HepG2 (cell line): ENCODE results near the gene NTPCR. TPM values are rescaled to one million over a fixed set of nuclear protein-coding genes. Genes with fewer than 3 reads are reported as not detected.

Experiments
- ATAC-seq: fragments of 200-7000 bp; cut with Tn5 transposase; 3 replicates; pipeline ENCODE4 v1.9.1; 2020; ENCODE audit warnings: mild to moderate bottlenecking, moderate library complexity
- BruUV-seq: library from RNA; stranded (reverse); fragments of 400-500 nt; replicated peaks from 2 replicates; lab custom pipeline; 2021; lab: Mats Ljungman, UMichigan
- CTCF ChIA-PET: fragments of 300-600 bp; formaldehyde crosslinking; extraction: SDS; loops from one replicate; lab custom pipeline; 2021; ENCODE audit warnings: low total read pairs, inconsistent platforms, low intra/inter-chr PET ratio; lab: Yijun Ruan, JAX
- POLR2A ChIA-PET: fragments of 350-600 bp; sonication (Branson Sonifier 250); formaldehyde crosslinking; loops from one replicate; lab custom pipeline; 2020; ENCODE audit warnings: antibody characterized with exemption, inconsistent platforms; lab: Yijun Ruan, JAX
- DNase-seq: peaks from one replicate; pipeline ENCODE4 v3.0.0-alpha.2; 2015; ENCODE audit warnings: low spot score
- FAIRE-seq: peaks from 3 replicates; lab custom pipeline; 2011; peaks lifted over from hg19 to GRCh38; lab: Jason Lieb, UNC
- H2AFZ ChIP-seq: one replicate; pipeline ENCODE4 v1.6.1; 2011; ENCODE audit warnings: low read length, inconsistent platforms
- H3K27ac ChIP-seq: fragments of 300-600 bp; 3 replicates; pipeline ENCODE4 v1.8.0; 2011; ENCODE audit warnings: mixed run types, mild to moderate bottlenecking, mixed read lengths, low read length, inconsistent platforms; ENCODE audit not compliant: insufficient read depth; ENCODE audit errors: extremely low read length
- H3K27me3 ChIP-seq, 2 experiments: fragments of 200-600 bp in 1 of 2; 2 replicates in 1 of 2; 3 replicates in 1 of 2; pipeline versions ENCODE4 v1.6.0 to v1.8.0; 2011; ENCODE audit warnings: low read length in 2 of 2, mild to moderate bottlenecking in 2 of 2, moderate library complexity in 2 of 2, inconsistent platforms in 1 of 2; ENCODE audit not compliant: insufficient read depth in 2 of 2, control insufficient read depth in 1 of 2
- H3K36me3 ChIP-seq, 2 experiments: fragments of 200-600 bp in 1 of 2; replicated peaks in 1 of 2; 2 replicates in 1 of 2; 3 replicates in 1 of 2; pipeline versions ENCODE4 v1.5.1 to v1.8.0; 2011; ENCODE audit warnings: low read length in 2 of 2, inconsistent platforms in 1 of 2; ENCODE audit not compliant: insufficient read depth in 2 of 2, control insufficient read depth in 1 of 2
- H3K4me1 ChIP-seq: 2 replicates; pipeline ENCODE4 v1.5.1; 2012; ENCODE audit warnings: low read length, inconsistent platforms; ENCODE audit not compliant: insufficient read depth
- H3K4me2 ChIP-seq: 2 replicates; pipeline ENCODE4 v1.6.0; 2011; ENCODE audit warnings: low read depth, low read length, inconsistent platforms
- H3K4me3 ChIP-seq, 3 experiments: fragments of 200-600 bp in 1 of 3; sonication (generic), shearing (Covaris generic) in 1 of 3; replicated peaks in 1 of 3; 2 replicates each; pipeline ENCODE4 v1.5.1; 2011 to 2016; ENCODE audit warnings: low read length in 3 of 3, inconsistent platforms in 2 of 3, low read depth in 2 of 3, mild to moderate bottlenecking in 2 of 3, control low read depth in 1 of 3, mixed read lengths in 1 of 3; ENCODE audit not compliant: insufficient read depth in 1 of 3
- H3K79me2 ChIP-seq: one replicate; pipeline ENCODE4 v1.6.1; 2011; ENCODE audit warnings: low read length, inconsistent platforms; ENCODE audit not compliant: insufficient read depth
- H3K9ac ChIP-seq: 2 replicates; pipeline ENCODE4 v1.6.0; 2011; ENCODE audit warnings: mild to moderate bottlenecking, low read depth, low read length, inconsistent platforms; ENCODE audit not compliant: insufficient read depth
- H3K9me3 ChIP-seq: 2 replicates; pipeline ENCODE4 v1.5.1; 2012; ENCODE audit warnings: mild to moderate bottlenecking, low read length
- H4K20me1 ChIP-seq: 2 replicates; pipeline ENCODE4 v1.6.0; 2011; ENCODE audit warnings: inconsistent platforms, mild to moderate bottlenecking, low read length, moderate library complexity; ENCODE audit not compliant: insufficient read depth
- CENPBD1 ChIP-seq: sonication (generic); formaldehyde crosslinking; IDR thresholded peaks from 2 replicates; pipeline ENCODE4 v1.8.0; 2022; ENCODE audit warnings: missing genetic modification reagents, low read depth, mild to moderate bottlenecking, borderline replicate concordance
- CSRNP2 ChIP-seq: sonication (generic); formaldehyde crosslinking; conservative IDR thresholded peaks from 2 replicates; pipeline ENCODE4 v1.8.0; 2022; ENCODE audit warnings: low read depth, missing genetic modification reagents
- SCMH1 ChIP-seq: sonication (generic); formaldehyde crosslinking; IDR thresholded peaks from 2 replicates; pipeline ENCODE4 v1.9.0; 2021; ENCODE audit warnings: missing genetic modification reagents, mild to moderate bottlenecking, borderline replicate concordance
- SOX5 ChIP-seq: IDR thresholded peaks from 2 replicates; pipeline ENCODE4 v1.6.1; 2016; ENCODE audit warnings: borderline replicate concordance
- SP140L ChIP-seq: sonication (generic); formaldehyde crosslinking; IDR thresholded peaks from 2 replicates; pipeline ENCODE4 v1.4.0; 2020; ENCODE audit warnings: missing genetic modification reagents, borderline replicate concordance
- UBTF ChIP-seq: sonication (generic); formaldehyde crosslinking; IDR thresholded peaks from 2 replicates; pipeline ENCODE4 v1.4.0; 2020; ENCODE audit warnings: mild to moderate bottlenecking, missing genetic modification reagents
- ZNF331 ChIP-seq: sonication (generic); formaldehyde crosslinking; IDR thresholded peaks from 2 replicates; pipeline ENCODE4 v1.4.0; 2020; ENCODE audit warnings: missing genetic modification reagents
- WGBS: methylation state at CpG from one replicate; pipeline ENCODE4 v1.1.6; 2017; ENCODE audit warnings: low lambda C conversion rate; 5-methylcytosine and 5-hydroxymethylcytosine counted together
- in situ Hi-C: cut with HindIII; loops from 2 replicates; pipeline ENCODE4 v1.10.0; 2017; ENCODE audit warnings: low pct_unique_long_range_greater_than_20kb; ENCODE audit not compliant: extremely low pct_ligation_motif_present
- intact Hi-C: fragments of 100-400 bp; cut with micrococcal nuclease; formaldehyde crosslinking; loops from one replicate; pipeline ENCODE4 v1.10.0; 2022; ENCODE audit not compliant: unreplicated experiment
- polyA plus RNA-seq, 8 experiments: library from polyadenylated mRNA; depleted of rRNA in 3 of 8; stranded (reverse) in 7 of 8; unstranded in 1 of 8; fragments of >200 nt; fragmentation: Illumina TruSeq in 4 of 8; extraction: Trizol in 4 of 8; gene quantifications; 2 replicates each; pipeline versions ENCODE4 v1.2.1 to v1.2.3, GENCODE V29; 2011 to 2016; ENCODE audit warnings: low read depth in 4 of 8, missing spikeins in 1 of 8, mixed read lengths in 1 of 8; ENCODE audit not compliant: insufficient read depth in 1 of 8
- total RNA-seq, 5 experiments: library from RNA; depleted of rRNA; stranded (reverse); fragments of >200 nt; fragmentation: Illumina TruSeq; extraction: Trizol; gene quantifications; 2 replicates each; pipeline ENCODE4 v1.2.3, GENCODE V29; 2016; ENCODE audit warnings: low read depth in 1 of 5

The NTPCR gene
- total and polyA plus RNA-seq, 2 of the 13 experiments (the other 11 are each of a cell fraction or from before 2014, with no cell fraction given): 11.7 to 47.0 TPM

GRCh38 chr1:233012021-233012420, 61.6 kb downstream of the NTPCR start:
- TF ChIP-seq CSRNP2 (CRISPR knock-in tag) (no peak), ZNF331 (CRISPR knock-in tag) (no peak)
- FAIRE-seq (no peak), DNase-seq (no peak), ATAC-seq (no peak)
- Histone ChIP-seq H3K4me3 (no peak overlapping the region), H2AFZ (no peak overlapping the region), H3K27ac (no peak overlapping the region), H3K36me3 (no peaks in the 10 kb centered on the region), H3K9ac (no peak overlapping the region), H3K4me2 (no peak overlapping the region), H4K20me1 (no peaks in the 10 kb centered on the region), H3K4me1 (no peaks in the 10 kb centered on the region), H3K27me3 (peaks cover 0 to under 1% of the 10 kb centered on the region in 2 experiments; a peak in 1 of 5 replicates), H3K9me3 (no peaks in the 10 kb centered on the region), H3K79me2 (no peaks in the 10 kb centered on the region)
- in situ Hi-C loops (no loop called here), intact Hi-C loops (no loop called here)
- ChIA-PET POLR2A (no interaction called here), CTCF (no interaction called here)
- BruUV-seq: no TSS peak
- 0% methylated on average over 1 of the region's 1 CpG for WGBS

GRCh38 chr1:233015965-233016364, 65.6 kb downstream of the NTPCR start:
- TF ChIP-seq SOX5 (CRISPR knock-in tag) (no peak), UBTF (CRISPR knock-in tag) (no peak), CENPBD1 (CRISPR knock-in tag) (no peak), SP140L (CRISPR knock-in tag) (no peak), SCMH1 (CRISPR knock-in tag) (no peak)
- FAIRE-seq: no peak
- H3K4me2 ChIP-seq: no peak overlapping the region
- no peak for ATAC-seq
- no peak overlapping the region for H3K4me3 ChIP-seq
- DNase-seq: no peak
- CTCF ChIA-PET: no interaction called here
- intact Hi-C loops (no loop called here), in situ Hi-C loops (no loop called here)
- no peaks in the 10 kb centered on the region for H4K20me1 ChIP-seq
- no peak overlapping the region for H3K9ac ChIP-seq
- H3K27me3 ChIP-seq: peaks cover 0 to 11% of the 10 kb centered on the region in 2 experiments; a peak in 3 of 5 replicates
- H3K27ac ChIP-seq: no peak overlapping the region
- H3K79me2 ChIP-seq: no peaks in the 10 kb centered on the region
- BruUV-seq: no TSS peak
- H2AFZ ChIP-seq: no peak overlapping the region
- no peaks in the 10 kb centered on the region for H3K9me3 ChIP-seq
- no peaks in the 10 kb centered on the region for H3K4me1 ChIP-seq
- no peaks in the 10 kb centered on the region for H3K36me3 ChIP-seq
- POLR2A ChIA-PET: no interaction called here
- 0% methylated on average over 2 of the region's 2 CpGs for WGBS
